Left lobe of liver (tissue), 2 donors: Measurements from ENCODE around the gene EIF4E2. TPM values are rescaled to one million over a fixed set of nuclear protein-coding genes. Genes with fewer than 3 reads are reported as not detected.

Experiments used
- ATAC-seq: fragments of 200-7000 bp; cut with Tn5 transposase; one replicate; pipeline ENCODE4 v1.9.1; 2020; ENCODE audit warnings: mild to moderate bottlenecking, moderate library complexity
- DNase-seq: peaks from one replicate; pipeline ENCODE4 v3.0.0-alpha.2; 2020; ENCODE audit warnings: low spot score
- total RNA-seq: library from RNA; stranded (reverse); gene quantifications from one replicate; pipeline ENCODE4 v1.2.1, GENCODE V29; 2021
- donor health status: DM: no; HTN: no; CAD: no; lungs with moderate emphysema.
- donor health status: DM: no; HTN: yes; CAD: no.

The EIF4E2 gene
- total RNA-seq, 1 donor from 2014 or later: 37.4 TPM

DNA sequence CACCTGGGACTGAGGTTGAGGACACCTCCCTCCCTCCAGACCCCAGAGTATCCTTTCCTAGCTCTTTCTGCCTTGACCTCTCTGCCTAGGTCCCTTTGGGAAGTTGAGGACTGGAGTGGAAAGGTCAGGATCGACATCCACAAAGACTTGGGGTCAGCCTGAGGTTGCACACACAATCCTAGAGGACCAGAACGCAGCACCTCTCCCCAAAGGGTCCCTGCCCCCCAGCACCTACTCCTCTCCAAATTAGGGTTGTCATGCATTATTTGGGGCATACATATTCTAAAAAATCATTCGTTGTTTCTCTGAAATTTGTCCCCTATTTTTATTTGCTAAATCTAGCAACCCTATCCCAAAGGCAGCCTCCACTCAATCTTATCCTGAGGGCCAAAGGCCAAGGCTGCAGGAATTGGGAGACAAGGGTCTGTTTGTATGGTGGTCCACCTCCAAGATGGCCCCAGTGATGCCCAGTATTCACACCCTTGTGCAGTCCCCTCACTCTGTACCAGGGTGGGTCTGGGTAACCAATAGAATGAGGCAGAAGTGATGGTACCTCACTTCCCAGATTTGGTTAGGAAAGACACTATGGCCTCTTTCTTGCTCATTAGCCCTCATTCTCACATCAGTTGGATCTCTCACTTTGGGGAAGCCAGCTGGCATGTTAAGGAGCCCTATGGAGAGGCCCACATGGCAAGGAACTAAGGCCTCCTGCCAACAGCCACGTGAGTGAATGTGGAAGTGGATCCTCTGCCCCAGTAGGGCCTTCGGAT, 14.5 kb upstream of the EIF4E2 start:
- DNase-seq (no peak), ATAC-seq (no peak)

DNA sequence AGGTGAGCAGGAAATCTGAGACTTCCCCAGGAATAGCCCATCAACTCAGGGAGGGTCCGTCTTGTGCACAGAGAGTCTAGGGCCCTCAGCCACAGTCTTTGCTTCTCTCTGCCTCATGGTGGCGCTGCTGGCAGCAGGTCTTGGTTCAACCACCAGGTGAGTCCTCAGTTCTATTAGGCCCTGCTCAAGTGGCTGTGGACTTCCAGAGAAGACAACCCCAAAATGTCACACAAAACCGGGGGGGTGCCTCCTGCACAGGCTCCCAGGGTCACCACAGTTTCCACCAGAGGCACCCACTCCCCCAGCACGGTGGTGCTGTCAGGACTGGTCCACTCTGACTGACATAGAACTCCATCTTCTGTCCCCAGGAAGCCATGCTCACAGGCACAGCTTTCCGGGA, 13.4 kb upstream of the EIF4E2 start:
- ATAC-seq (no peak), DNase-seq (no peak)

DNA sequence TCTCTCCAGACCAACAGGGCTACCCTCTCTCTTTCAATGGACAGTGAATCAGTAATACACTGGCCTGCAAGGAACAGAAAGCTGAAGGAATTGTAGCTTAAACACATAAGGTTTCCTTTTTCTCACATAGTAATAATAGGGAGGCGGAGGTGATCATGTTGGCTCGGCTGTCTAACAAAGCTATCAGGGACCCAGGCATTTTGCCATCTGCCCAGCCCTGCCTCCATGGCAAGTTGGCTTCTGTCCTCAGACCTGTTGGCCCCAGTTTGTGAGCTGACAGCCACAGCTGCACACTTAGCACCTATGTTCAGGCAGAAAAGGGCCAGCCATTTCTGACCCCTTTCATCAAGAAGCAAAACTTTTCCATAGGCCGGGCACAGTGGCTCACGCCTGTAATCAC, 13.0 kb upstream of the EIF4E2 start:
- DNase-seq (peak; percentile 65), ATAC-seq (peak; percentile 78)

DNA sequence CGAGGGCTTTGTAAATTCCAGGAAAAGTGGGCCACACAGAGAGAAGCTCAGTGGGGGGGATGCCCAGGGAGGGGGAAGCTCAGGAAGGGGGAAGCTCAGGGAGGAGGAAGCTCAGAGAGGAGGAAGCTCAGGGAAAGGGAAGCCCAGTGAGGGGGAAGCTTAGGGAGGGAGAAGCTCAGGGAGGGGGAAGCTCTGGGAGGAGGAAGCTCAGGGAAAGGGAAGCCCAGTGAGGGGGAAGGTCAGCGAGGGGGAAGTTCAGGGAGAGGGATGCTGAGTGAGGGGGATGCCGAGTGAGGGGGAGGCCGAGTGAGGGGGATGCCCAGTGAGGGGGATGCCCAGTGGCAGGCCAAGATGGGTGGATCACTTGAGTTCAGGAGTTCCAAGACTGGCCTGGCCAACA, 11.8 kb upstream of the EIF4E2 start:
- DNase-seq: no peak
- ATAC-seq: peak; percentile 33

DNA sequence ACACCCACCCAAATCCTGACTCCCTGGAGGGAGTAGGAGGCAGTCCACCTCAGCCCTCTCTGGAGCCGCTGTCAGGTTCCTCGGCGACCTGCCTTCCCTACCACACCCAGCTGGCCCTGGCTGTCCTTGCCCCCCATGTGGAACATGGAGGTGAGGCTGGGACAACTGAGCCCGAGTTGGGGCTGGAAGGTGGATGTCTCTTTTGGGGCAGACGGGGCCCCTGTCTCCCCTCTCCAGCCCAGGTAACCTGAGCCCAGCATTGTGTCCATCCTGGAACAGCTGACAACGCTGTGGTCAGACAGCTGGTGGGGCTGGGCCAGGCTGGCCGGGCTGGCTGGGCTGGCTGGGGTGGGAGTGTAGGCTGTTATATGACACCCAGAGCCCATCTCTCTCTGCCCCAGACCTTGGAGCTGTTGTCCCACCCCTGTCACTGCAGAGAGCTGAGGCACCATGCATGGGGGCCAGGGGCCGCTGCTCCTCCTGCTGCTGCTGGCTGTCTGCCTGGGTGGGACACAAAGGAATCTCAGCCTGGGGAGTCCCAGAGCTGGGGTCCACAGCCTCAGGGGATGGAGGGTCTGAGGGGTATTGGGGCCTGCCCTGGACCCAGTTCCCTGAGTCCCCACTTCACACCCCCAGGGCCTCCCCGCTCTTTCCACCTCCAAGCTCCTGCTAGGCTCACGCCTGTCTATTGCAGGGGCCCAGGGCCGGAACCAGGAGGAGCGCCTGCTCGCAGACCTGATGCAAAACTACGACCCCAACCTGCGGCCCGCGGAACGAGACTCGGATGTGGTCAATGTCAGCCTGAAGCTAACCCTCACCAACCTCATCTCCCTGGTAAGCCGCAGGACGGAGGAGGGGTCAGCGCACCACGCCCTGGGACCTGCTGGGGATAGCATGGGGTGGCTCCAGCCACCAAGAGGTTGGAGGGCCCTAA, 10.9 kb upstream of the EIF4E2 start, which contains the start of gene CHRNG:
CHRNG (plus strand) TSS at position 395 of the 934 bp plus-strand sequence; CDS start at position 451, 56 bp downstream.
- DNase-seq (no peak), ATAC-seq (no peak)

GRCh38 chr2:232540441-232541041, 9.9 kb upstream of the EIF4E2 start:
- DNase-seq: no peak
- no peak for ATAC-seq

- ATAC-seq (no peak), DNase-seq (no peak)
Measured at GRCh38 chr2:232541195-232541960, 9.1 kb upstream of the EIF4E2 start.

- DNase-seq (no peak), ATAC-seq (no peak)
Measured at GRCh38 chr2:232541961-232542714, 8.4 kb upstream of the EIF4E2 start.

DNA sequence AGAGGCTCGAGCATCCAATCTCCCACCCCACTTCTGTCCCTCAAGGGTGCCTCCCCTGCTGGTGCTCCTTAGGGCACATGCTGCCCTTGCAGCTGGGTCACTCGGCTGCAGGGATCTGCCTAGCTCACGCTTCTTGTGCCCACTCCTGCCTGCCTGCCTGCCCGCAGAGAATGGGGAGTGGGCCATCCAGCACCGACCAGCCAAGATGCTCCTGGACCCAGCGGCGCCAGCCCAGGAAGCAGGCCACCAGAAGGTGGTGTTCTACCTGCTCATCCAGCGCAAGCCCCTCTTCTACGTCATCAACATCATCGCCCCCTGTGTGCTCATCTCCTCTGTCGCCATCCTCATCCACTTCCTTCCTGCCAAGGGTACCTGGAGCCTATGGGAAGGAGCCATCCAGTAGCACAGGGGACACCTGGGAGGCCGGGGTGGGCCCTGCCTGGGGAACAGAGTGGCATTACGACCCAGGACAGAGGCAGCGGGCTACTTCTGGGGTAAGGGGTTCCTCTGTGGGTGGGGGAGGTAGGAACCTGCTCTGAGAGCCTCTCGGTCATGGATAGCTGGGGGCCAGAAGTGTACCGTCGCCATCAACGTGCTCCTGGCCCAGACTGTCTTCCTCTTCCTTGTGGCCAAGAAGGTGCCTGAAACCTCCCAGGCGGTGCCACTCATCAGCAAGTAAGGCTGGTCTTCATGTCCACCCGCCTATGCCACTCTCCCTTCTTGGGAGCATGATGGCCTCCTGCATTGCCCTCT, 7.6 kb upstream of the EIF4E2 start:
- DNase-seq: peak; percentile 41
- no peak for ATAC-seq

DNA sequence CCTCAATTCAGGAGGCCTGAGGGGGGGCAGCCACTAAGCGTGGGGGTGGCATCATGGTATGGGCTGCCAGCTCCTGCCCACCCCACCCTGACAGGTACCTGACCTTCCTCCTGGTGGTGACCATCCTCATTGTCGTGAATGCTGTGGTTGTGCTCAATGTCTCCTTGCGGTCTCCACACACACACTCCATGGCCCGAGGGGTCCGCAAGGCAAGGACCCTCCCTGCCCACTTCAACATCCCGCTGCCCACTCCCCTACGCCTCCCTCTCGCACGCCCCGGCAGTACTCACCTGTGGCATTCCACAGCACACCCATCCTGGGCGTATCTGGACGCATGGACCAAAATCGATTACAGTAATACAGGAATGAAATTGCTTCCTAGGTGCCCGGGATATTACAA, 7.0 kb upstream of the EIF4E2 start:
- DNase-seq: peak; percentile 36
- no peak for ATAC-seq

DNA sequence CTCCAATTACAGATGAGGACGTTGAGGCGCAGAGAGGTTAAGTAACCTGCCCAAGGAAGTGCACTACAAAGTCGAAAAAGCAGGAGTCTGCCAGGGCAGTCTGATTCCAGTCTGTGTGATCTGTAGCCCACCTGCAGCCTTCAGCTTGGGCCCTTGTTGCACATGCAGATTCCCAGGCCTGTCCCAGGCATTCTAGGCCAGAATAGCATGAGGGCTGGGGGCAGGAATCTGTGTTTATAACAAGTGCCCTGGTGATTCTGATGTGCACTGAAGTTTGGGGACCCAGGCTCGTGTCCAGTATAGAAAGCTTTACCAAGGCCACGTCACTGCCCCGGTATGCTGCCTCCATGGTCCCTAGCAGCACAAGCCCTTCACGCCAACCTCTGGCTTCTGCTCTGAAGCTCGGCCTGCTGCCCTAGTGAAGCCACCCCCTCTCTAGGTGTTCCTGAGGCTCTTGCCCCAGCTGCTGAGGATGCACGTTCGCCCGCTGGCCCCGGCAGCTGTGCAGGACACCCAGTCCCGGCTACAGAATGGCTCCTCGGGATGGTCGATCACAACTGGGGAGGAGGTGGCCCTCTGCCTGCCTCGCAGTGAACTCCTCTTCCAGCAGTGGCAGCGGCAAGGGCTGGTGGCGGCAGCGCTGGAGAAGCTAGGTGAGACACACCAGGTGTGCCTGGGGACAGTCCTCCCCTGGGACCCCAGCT, 6.4 kb upstream of the EIF4E2 start:
- peak; percentile 37 for DNase-seq
- no peak for ATAC-seq

DNA sequence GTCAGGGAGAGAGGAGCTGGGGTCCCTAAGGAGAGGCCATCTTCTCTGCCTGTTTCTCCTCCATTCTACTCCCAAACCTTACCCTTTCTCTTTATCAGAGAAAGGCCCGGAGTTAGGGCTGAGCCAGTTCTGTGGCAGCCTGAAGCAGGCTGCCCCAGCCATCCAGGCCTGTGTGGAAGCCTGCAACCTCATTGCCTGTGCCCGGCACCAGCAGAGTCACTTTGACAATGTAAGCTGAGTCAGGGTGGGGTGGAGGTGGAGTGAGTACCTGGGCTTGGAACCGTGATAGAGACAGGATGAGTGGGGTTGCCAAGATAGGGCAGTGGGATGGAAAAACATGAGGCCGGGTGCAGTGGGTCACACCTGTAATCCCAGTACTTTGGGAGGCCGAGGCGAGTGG, 5.8 kb upstream of the EIF4E2 start:
- DNase-seq (no peak), ATAC-seq (no peak)

DNA sequence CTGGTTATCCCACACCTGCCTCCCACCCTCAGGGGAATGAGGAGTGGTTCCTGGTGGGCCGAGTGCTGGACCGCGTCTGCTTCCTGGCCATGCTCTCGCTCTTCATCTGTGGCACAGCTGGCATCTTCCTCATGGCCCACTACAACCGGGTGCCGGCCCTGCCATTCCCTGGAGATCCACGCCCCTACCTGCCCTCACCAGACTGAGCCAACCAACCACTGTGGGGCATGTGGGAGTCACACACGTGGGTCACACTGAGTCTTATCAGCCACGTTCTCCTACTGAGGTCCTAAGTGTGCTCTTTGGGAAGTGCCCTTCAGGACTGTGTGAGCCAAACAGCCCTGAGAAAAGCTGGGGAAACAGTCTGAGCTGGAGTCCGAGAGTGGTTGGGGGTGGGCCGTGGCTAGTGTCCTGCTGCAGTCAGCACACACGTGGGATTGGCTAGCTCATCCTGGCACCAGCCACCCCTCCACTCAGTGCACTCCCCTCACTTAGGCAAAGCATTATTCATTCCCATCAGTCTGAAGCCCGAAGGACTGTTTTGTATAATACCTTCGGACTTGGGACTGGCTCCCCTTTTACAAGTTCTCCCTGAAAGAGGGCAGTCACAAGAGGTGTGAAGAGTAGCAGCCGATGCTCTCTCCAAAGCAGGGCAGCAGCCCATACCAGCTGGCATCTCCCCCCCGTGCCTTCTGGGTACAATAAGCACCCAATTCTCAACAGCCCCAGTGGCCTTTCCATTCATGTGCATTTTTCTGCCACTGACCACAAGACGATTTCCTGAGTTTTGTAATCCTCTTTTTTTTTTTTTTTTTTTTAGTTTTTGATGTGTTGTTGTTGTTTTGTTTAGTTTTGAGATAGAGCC, 4.7 kb upstream of the EIF4E2 start:
- peak; percentile 39 for DNase-seq
- ATAC-seq: no peak

- DNase-seq: no peak
- ATAC-seq: no peak
Measured at GRCh38 chr2:232547991-232548390, 2.5 kb upstream of the EIF4E2 start.

DNA sequence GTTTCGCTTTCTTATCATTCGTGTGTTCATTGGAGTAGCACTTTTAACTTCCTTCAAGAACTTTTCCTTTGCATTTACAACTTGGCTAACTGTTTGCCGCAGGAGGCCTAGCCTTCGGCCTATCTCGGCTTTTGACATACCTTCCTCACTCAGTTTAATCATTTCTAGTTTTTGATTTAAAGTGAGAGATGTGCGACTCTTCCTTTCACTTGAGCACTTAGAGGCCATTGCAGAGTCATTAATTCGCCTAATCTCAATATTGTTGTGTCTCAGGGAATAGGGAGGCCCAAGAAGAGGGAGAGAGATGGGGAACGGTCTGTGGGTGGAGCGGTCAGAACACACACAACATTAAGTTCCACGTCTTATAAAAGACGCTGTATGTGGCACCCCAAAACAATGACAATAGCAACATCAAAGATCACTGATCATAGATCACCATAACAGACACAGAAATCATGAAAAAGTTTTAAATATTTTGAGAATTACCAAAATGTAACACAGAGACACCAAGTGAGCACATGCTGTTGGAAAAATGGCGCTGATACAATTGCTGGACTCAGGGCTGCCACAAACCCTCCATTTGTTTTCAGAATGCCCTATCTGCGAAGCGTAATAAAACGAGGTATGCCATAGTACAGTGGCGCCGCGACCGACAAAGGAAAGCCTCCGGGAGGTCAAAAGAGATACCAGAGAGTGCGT, 685 bp upstream of the EIF4E2 start:
- ATAC-seq (no peak), DNase-seq (no peak)

DNA sequence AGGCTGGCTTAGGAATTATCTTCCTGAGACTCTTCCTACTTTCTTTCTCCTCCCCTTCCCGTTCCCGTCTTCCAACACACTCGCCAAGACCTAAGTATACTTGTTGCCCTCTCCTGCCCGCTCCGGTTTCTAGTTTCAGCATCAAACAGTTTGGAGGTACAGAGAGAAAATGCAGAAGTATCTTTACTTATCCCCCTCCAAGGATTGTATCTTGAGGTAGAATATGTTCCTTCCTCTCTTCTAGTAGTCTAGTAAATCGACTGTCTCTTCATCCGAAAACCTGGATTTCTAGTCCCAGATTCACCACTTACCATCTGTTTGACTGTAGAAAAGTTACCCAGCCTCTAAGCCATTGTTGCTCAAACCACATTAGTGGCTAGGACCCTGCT, 755 bp downstream of the EIF4E2 start:
- DNase-seq (no peak), ATAC-seq (no peak)

DNA sequence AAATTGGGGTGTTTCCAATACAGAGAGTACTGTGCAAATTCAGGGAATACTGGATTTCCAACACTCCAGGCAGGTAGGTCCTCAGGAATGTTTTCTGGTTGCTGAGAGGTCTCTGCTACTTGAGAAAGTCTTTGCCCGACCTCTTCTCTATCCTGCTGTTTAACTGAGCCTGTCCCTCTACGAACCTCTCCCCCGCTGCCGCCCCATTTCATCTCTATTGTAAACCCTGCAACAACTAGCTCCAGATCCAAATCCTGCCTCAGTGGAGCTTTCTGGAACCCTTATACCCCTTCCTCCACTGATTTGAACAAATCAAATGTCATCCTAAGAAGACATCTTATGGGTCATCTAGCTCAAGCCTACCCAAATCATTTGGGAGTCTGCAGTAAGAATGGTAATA, 1.3 kb downstream of the EIF4E2 start:
- ATAC-seq: no peak

More for the DNA sequence above, 1.3 kb downstream of the EIF4E2 start:
- DNase-seq: no peak
